Left renal pelvis (tissue), 4 donors: ENCODE results near the gene TSKS. TPM values are rescaled to one million over a fixed set of nuclear protein-coding genes. Genes with fewer than 3 reads are reported as not detected.

Experiments
- DNase-seq, 4 donors: peaks; one replicate each; pipeline ENCODE4 v3.0.0-alpha.2; 2013; ENCODE audit warnings: low read depth in 4 of 4, low spot score in 3 of 4
- polyA plus RNA-seq, 4 donors: library from polyadenylated mRNA; unstranded; fragments of 120-200 nt; gene quantifications; one replicate each; pipeline ENCODE4 v1.2.1, GENCODE V29; 2013; ENCODE audit not compliant: insufficient read length in 4 of 4

The TSKS gene
- polyA plus RNA-seq, 4 donors, result 0.08 to 0.48 (median 0.09) TPM; not detected in 1

GRCh38 chr19:49767967-49768581 lies 5.0 kb upstream of the TSKS start:
- DNase-seq, result no peak

- DNase-seq, result no peak
Measured at GRCh38 chr19:49767381-49767780, 4.3 kb upstream of the TSKS start.

- DNase-seq, result no peak
Measured at GRCh38 chr19:49766930-49767299, 3.8 kb upstream of the TSKS start, which contains the start of gene AP2A1. Gene AP2A1 (plus strand): TSS chr19:49767001. CDS start chr19:49767134, 133 bp downstream.

GRCh38 chr19:49766007-49766929 lies 3.2 kb upstream of the TSKS start:
- peak; percentile 98 to 100 (median 99) for DNase-seq

GRCh38 chr19:49764341-49764740 lies 1.2 kb upstream of the TSKS start:
- no peak for DNase-seq

- no peak for DNase-seq
Measured at GRCh38 chr19:49761625-49762311, 1.3 kb downstream of the TSKS start.

GRCh38 chr19:49761249-49761624 lies 1.9 kb downstream of the TSKS start:
- no peak for DNase-seq

GRCh38 chr19:49758292-49758691 lies 4.8 kb downstream of the TSKS start:
- no peak for DNase-seq

- DNase-seq, result no peak
Measured at GRCh38 chr19:49755956-49756355, 7.2 kb downstream of the TSKS start.

- no peak for DNase-seq
Measured at GRCh38 chr19:49752701-49753100, 10.4 kb downstream of the TSKS start.

GRCh38 chr19:49749771-49750170 lies 13.3 kb downstream of the TSKS start:
- no peak for DNase-seq

GRCh38 chr19:49749055-49749716 lies 13.9 kb downstream of the TSKS start:
- no peak for DNase-seq

GRCh38 chr19:49746206-49746958 lies 16.7 kb downstream of the TSKS start:
- DNase-seq, result no peak

GRCh38 chr19:49744946-49745381 lies 18.1 kb downstream of the TSKS start:
- DNase-seq, result no peak

GRCh38 chr19:49741210-49741844 lies 21.8 kb downstream of the TSKS start:
- DNase-seq, result no peak

- DNase-seq, result no peak
Measured at GRCh38 chr19:49739933-49740332, 23.2 kb downstream of the TSKS start.

- DNase-seq, result no peak
Measured at GRCh38 chr19:49739098-49739497, 24.0 kb downstream of the TSKS start.

GRCh38 chr19:49738268-49738667 lies 24.8 kb downstream of the TSKS start:
- no peak for DNase-seq

GRCh38 chr19:49730166-49730565 lies 32.9 kb downstream of the TSKS start:
- no peak for DNase-seq
